ENCODE data around the gene CALCOCO1.
"Not testable (repeated sequence)": the region's sequence is repeated elsewhere in the genome, so short reads cannot be mapped to it uniquely, and the experiment has no call there.

Gene CALCOCO1

GRCh38 chr12:53733051-53733806, 6.0 kb upstream of the CALCOCO1 start:
- DNase-seq, result no peak

DNA sequence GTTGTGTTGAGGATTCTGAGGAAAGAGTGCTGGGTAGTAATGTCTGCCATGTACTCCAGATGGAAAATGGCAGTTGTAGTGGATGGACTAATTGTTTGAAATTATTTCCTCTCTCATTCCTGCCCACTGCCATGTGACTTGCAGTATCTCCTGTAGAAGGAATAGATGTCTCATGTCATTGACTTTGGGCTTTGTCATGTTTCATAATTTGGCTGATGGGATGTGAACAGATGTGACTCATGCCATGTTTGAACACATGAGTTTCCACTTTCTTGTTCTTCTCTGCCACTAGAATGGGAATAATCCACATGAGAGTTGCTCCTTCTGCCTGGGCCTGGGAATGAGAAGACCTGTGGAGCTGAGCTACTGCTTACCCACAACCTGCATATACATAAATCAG, 2.4 kb upstream of the CALCOCO1 start:
- DNase-seq, result no peak

GRCh38 chr12:53728206-53728605, 954 bp upstream of the CALCOCO1 start:
- no peak for DNase-seq

GRCh38 chr12:53726946-53727309, 324 bp downstream of the CALCOCO1 start:
- DNase-seq, result no peak

DNA sequence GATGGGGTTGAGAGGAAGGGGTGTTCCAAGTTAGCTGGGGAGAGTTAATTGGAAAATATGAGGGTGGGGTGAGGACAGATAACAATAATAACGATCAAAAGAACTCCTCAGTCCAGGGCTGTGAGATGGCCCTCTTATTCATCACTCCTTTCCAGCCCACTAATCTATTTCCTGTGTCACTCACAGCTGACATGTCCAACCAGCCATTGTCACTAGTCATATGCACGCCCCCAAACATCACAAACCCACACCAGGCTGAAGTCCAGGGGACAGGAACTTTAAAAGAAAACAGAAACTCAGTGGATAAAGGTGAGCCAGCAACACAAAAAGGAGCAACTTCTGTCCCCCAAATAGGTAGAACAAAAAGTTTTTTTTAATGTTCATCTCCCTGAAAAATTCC, 911 bp downstream of the CALCOCO1 start:
- no peak for DNase-seq

GRCh38 chr12:53725824-53726223, 1.4 kb downstream of the CALCOCO1 start:
- no peak for DNase-seq

- DNase-seq, result no peak
These were observed 4.7 kb downstream of the CALCOCO1 start for GRCh38 chr12:53722450-53723041.

GRCh38 chr12:53720946-53721345, 6.3 kb downstream of the CALCOCO1 start:
- no peak for DNase-seq

DNA sequence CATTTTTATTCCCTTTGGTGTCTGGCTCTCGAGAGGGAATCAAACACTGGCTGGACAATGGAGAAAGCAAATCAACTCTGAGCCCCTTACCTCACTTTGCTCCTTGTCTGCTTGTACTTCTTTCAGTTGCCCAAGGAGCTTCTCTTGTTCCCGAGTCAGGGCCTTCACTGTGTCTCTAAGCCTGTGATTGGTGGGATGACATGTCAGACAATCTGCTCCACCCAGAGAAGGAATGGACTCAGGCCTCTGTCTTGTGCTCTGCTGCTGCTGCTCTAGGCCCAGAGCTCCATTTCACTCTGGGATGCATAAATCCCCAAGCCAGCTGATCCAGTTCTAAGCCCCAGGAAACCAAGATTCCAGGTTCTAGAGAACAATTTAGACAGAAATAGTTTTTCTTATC, 7.6 kb downstream of the CALCOCO1 start:
- DNase-seq, result no peak

- not testable (repeated sequence) for DNase-seq
These were observed 8.7 kb downstream of the CALCOCO1 start for GRCh38 chr12:53718567-53718966.

- no peak for DNase-seq
These were observed 9.9 kb downstream of the CALCOCO1 start for GRCh38 chr12:53717319-53717718.

DNA sequence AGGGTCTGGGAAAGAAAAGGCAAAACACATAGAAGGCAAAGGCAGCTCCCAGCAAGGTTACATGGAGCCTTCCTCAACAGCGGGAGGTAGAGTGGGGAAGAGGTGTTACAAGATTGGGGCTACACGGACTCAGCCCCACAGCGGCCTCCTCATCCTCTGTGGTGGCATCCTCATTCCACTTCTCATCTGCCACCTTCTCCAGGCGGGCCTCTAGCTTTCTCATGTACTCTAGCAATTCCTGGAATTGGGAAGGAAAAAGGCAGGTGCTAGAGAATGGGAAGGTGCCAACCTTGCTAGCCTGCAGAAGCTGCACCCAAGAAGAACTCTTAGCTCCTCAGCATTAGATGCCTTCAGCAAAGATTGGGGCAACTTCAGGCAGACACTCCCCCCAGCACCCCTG, 13.2 kb downstream of the CALCOCO1 start:
- DNase-seq, result no peak

DNA sequence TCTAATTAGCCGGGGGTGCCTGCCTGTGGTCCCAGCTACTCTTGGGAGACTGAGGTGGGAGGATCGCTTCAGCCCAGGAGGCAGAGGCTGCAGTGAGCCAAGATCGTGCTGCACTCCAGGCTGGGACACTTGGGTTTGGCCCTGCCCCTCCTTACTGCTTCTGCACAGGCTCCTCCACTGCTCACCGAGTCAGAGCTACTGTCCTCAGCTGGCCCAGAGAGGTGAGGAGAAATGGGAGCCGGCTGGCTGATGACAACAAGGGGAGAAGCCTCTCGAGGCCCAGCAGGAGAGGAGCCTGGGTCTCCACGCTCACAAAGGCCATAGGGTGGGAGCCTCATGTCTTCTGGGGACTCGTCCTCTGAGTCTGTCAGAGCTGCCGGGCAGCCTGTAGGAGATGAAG, 13.7 kb downstream of the CALCOCO1 start:
- no peak for DNase-seq

DNA sequence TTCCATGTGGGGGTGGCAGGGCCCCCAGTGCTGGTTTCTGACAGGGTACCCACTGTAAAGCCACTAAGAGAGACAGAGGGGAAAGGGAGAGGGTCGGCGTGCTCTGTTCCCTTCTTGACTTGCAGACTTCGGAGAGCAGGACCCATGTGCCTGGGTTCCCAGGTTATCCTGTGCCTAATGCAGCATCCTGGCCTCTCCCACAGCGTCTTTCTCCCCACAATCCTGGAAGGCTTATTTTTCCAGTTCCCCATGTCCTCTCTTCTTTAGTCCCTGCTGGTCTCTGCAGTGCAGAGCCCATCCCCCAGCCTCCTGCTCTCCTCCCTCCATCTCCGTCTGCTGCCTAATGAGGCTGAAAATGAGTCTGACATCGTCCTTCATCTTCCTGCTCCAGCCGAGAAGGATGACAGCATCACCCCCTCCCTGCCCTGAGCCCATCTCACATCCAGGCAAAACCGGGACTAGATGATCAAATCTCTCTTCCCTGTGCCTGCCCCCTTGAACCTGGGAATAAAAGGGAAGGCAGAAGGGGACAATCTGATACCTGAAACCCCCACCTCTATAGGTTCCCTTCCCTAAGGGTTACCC, 15.1 kb downstream of the CALCOCO1 start:
- DNase-seq, result no peak

- DNase-seq, result no peak
These were observed 17.2 kb downstream of the CALCOCO1 start for GRCh38 chr12:53710091-53710490.

DNA sequence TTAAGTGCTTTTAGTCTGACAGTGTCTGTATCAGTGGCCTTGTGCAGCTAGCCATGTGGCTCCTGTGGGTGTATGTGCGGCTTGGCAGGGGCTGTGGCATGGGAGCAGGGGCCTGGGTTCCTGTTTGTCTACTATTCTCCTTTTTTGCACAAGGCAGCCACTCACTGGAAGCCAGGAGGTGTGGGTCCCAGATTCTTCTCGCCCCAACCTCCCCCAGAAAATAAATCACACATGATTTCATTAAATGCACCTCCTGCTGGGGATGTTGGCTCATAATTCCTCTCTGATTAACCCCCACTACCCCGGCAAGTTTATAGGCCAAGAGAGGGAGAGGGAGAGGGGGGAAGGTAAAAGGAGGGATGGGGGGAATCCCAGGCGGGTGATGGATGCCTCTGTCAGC, 17.6 kb downstream of the CALCOCO1 start:
- DNase-seq, result no peak

DNA sequence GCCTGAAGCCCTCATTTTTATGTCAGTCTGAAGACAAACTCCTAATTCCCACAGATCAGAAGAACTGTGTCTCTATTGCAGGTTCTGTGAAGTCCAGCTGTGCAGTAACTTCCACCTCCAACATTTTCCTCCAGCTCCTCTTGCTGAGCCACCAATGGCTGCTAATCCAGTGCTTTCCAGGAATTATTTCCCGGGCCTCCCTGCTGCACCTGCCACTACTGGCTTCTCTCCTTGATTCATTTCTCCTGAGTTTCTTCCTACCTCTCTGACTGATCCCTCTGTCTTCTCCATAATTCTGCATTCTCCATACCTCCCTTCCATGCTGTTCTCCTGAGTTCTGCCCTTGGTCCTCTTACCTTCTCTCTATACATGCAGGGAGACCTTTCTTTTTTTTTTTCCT, 21.2 kb downstream of the CALCOCO1 start:
- no peak for DNase-seq

GRCh38 chr12:53703756-53704155, 23.5 kb downstream of the CALCOCO1 start:
- no peak for DNase-seq

DNA sequence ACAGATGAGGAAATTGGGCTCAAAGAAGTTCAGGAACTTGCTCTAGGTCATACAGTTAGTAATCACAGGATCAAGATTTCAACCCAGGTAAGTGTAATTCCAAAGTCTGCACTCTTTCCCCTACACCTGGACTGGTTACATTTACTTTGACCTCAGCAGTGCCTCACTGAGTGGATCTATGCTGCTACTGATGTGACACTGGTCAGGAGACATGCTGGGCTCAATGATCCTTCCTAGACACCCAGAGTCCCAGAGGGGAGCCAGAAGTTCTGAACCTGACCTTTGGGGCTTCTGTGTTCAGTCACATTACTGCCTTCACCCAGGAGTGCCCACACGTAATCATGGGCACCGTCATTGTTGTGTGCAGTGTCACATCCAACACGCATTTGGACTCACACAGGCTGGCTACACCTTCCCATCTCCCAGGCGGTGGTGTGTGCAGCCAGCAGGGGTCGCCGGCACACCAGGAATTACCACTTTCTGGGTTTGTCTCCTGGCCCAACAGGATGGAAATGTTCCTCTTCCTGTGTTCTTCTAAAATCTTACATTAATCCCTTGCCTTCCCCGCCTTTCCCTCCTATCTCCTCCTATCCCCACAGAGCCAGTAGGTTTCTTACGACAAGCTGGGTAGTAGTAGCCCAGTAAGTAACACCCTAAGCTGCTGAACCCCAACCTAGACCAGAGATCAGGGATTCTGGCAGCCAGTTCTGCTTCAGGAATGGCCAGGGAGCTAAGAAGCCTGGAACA, 25.6 kb downstream of the CALCOCO1 start:
- peak; percentile 42 for DNase-seq

GRCh38 chr12:53700567-53700966, 26.7 kb downstream of the CALCOCO1 start:
- DNase-seq, result no peak

GRCh38 chr12:53699678-53700025, 27.6 kb downstream of the CALCOCO1 start:
- DNase-seq, result no peak

DNA sequence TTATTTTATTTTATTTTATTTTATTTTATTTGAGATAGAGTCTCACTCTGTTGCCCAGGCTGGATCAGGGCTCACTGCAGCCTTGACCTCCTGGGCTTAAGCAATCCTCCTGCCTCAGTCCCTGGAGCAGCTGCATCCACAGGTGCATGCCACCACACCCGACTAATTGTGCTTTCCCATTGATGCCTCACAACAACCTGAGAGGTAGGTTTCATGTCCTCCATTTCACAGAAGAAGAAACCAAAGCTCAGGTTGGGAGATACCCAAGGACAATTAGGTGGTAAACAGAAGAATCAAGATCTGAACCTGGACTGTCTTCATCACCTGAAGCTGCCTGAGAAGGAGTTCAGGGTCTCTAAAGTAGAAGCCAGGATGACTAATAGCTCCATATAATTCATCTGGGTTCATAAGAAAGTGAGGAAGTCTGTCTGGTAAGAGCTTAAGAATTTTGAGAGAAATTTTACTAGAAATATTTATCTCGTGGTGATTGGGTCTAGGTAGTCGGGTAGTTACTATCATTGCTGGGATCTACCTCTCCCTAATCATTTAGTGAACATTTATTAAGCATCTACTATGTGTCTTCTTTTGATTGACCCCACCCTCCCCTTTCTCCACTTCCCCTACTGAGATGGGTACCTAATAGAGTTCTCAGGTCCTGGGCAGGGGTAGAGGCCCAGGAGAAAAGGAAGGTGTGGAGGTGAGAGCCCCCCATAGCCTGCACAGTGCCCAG, 28.1 kb downstream of the CALCOCO1 start:
- DNase-seq, result no peak

- DNase-seq, result no peak
These were observed 30.5 kb downstream of the CALCOCO1 start for GRCh38 chr12:53696655-53697331.

All from DMS153 (cell line).